Renal pelvis (tissue), 4 donors: Measurements from ENCODE around the gene BCL3. TPM values are rescaled to one million over a fixed set of nuclear protein-coding genes. Genes with fewer than 3 reads are reported as not detected.
"Not testable (repeated sequence)": the region's sequence is repeated elsewhere in the genome, so short reads cannot be mapped to it uniquely, and the experiment has no call there.

Experiments used
- DNase-seq: peaks from one replicate; pipeline ENCODE4 v3.0.0-alpha.2; 2013
- polyA plus RNA-seq, 3 donors: library from polyadenylated mRNA; unstranded; fragments of 120-200 nt; gene quantifications; one replicate each; pipeline ENCODE4 v1.2.1, GENCODE V29; 2013; ENCODE audit not compliant: insufficient read length in 3 of 3

BCL3 gene
- polyA plus RNA-seq, 3 donors, result 8.5 to 9.8 (median 8.8) TPM

- no peak for DNase-seq
These were observed 8.7 kb downstream of the BCL3 start for GRCh38 chr19:44757057-44757734.

DNA sequence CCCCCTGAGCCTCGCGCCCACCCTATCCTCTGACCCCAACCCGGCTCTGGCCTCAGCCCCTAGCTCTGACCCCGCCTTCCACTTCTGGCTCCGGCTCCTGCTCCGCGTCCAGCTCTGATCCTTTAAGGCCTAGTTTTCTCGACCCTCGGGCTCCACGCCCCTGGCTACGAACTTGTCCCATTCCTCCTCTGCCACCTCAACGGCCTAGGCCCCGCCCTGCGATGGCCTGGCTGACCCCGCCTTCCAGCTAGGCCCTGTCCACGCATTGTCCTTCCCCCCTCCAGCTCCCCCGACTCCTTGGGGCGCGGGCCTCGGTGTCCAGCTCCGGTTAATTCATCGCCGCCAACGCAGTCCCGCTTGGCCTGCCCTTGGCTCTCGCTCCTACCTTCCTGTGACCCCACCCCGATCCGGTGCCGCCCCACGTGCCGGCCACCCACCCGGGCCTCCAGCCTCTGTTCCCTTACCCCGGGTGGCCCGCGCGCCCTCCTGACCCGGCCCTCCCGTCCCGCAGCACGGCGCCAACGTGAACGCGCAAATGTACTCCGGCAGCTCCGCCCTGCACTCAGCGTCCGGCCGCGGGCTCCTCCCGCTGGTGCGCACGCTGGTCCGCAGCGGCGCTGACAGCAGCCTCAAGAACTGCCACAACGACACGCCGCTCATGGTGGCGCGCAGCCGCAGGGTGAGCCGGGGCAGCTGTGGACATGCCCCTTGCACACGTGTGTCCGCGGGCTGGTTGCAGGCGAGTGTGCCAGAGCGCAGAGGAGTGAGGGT is 9.4 kb downstream of the BCL3 start:
- no peak for DNase-seq

GRCh38 chr19:44758596-44758995 is 10.1 kb downstream of the BCL3 start:
- no peak for DNase-seq

GRCh38 chr19:44759083-44759804 is 10.7 kb downstream of the BCL3 start:
- no peak for DNase-seq

- no peak for DNase-seq
These were observed 13.5 kb downstream of the BCL3 start for GRCh38 chr19:44762038-44762437.

GRCh38 chr19:44765033-44765948 is 16.8 kb downstream of the BCL3 start:
- DNase-seq, result no peak

DNA sequence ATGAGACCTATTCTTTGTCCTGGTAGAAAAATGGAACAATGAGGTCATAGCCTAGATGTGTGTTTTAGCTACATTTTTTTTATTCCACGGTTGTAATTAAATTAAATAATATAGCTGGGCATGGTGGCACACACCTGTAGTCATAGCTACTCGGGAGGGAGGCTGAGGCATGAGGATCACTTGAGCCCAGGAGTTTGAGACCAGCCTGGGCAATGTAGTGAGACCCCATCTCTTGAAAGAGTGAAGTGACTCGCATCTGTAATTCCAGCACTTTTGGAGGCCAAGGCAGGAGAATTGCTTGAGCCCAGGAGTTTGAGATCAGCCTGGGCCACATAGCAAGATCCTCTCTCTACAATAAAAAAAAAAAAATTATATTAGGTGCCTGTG is 17.4 kb downstream of the BCL3 start:
- no peak for DNase-seq

- DNase-seq, result no peak
These were observed 19.0 kb downstream of the BCL3 start for GRCh38 chr19:44767295-44768180.

DNA sequence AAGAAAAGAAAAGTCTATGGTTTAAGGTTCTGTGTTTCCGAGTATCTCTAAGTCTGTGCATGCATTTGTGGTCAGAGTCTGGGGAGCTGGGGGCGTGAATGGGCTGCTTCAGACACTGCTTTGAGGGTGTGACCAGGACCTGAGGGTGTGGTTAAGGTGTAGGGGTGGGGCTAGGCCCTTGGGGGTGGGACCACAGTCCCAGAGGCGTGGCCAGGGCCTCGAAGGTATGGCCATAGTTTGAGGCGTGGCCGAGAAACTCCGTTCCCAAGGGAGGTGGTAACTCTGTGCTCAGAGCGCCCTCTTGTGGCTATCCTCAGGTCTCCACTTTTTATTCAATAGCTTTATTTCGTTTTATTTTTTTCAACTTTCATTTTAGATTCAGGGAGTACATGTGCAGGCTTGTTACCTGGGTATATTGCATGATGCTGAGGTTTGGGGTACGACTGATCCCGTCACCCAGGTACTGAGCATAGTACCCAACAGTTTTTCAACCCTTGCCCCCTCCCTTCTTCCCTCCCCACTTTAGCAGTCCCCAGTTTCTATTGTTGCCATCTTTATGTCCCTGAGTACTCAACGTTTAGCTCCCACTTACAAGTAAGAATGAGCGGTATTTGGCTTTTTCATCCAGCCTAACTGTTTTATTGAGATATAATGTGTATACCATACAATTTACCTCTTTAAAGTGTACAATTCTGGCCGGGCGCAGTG is 22.2 kb downstream of the BCL3 start:
- DNase-seq, result peak; percentile 94

GRCh38 chr19:44772144-44772543 is 23.6 kb downstream of the BCL3 start:
- not testable (repeated sequence) for DNase-seq

- no peak for DNase-seq
These were observed 24.5 kb downstream of the BCL3 start for GRCh38 chr19:44772959-44773358.

DNA sequence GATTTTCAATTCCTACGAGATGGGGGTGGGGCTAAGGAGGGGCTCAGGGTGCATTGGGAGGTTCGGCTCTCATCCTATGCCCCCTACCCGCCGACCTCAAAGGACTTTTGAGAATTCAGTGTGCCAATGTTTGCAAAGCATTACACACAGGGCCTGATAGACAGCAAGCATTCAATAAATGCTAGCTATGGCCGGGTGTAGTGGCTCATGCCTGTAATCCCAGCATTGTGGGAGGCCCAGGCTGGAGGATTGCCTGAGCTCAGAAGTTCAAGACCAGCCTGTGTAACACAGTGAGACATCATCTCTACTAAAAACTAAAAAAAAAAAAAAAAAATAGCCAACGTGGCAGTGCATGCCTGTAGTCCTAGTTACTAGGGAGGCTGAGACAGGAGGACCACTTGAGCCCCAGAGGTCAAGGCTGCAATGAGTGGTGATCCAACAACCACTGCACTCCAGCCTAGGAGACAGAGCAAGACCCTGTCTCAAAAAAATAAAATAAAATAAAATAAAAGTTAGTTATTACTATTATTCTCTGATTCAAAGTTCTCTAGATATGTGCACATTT is 27.2 kb downstream of the BCL3 start:
- DNase-seq, result no peak

GRCh38 chr19:44776402-44777096 is 28.0 kb downstream of the BCL3 start:
- DNase-seq, result no peak

GRCh38 chr19:44777715-44778347 is 29.3 kb downstream of the BCL3 start, which contains the start of gene CBLC:
Gene CBLC, plus strand, starts transcription at chr19:44777890. Its CDS starts 42 bp downstream, at chr19:44777932.
- DNase-seq, result peak; percentile 65

GRCh38 chr19:44779150-44779549 is 30.6 kb downstream of the BCL3 start:
- no peak for DNase-seq

- DNase-seq, result not testable (repeated sequence)
These were observed 33.2 kb downstream of the BCL3 start for GRCh38 chr19:44781694-44782093.

DNA sequence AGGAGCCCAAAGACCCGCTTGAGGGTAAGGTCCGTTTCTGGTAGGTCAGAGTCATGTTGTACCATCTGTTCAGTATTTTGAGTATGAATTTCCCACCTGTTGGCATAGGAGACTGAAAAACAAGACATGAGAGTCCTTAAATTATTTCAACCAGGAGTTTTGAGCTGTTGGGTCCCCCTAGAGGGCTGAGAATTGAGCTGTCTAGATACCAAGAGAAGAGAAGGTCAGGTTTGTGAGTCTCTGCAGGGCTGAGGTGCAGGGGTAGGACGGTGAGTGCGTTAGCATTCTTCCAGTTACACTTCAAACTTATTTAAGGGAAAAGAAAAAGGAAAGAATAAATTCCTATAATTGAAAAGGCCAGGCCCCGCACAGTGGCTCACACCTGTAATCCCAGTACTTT is 34.2 kb downstream of the BCL3 start:
- no peak for DNase-seq

DNA sequence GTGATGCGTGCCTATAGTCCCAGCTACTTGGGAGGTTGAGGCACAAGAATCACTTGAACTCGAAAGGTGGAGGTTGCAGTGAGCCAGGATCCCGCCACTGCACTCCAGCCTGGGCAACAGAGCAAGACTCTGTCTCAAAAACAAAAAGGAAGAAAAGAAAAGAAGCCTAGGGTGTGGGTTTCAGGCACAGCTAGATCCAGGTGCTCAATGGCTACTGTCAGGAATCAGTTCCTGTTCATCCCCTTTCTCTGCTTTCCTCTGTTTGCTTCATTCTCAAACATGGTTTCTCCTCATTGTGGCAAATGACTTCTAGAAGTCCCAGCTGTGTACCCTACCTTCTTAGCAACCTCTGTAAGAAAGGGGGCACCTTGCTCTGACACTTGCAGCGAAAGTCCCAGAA is 35.0 kb downstream of the BCL3 start:
- no peak for DNase-seq
